Measurements from ENCODE around the gene CAVIN1.

DNA sequence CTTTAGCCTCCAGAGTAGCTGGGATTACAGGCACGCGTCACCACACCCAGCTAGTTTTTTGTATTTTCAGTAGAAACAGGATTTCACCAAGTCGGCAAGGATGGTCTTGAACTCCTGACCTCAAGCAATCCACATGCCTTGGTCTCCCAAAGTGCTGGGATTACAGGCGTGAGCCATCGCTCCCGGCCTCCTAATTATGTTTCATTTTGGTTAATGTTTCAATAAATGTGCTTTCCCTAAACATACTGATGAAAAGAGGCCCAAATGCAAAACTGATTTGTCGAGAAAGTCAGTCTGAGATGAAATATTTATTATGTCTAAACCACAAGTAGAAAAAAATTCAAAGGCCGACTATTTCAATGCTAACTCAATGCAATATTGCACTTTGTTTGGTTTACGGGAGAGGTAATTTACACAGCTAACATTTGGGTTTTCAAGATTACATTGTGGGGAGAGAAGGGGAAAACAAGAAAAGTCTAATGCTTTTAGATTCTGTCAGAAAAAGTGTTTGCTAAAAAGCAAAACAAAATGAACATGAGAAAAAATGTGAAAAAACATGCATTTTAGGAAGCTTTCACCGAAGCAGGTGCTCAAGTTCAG lies 44.6 kb downstream of the CAVIN1 start:
- TF ChIP-seq, protein P1, sequence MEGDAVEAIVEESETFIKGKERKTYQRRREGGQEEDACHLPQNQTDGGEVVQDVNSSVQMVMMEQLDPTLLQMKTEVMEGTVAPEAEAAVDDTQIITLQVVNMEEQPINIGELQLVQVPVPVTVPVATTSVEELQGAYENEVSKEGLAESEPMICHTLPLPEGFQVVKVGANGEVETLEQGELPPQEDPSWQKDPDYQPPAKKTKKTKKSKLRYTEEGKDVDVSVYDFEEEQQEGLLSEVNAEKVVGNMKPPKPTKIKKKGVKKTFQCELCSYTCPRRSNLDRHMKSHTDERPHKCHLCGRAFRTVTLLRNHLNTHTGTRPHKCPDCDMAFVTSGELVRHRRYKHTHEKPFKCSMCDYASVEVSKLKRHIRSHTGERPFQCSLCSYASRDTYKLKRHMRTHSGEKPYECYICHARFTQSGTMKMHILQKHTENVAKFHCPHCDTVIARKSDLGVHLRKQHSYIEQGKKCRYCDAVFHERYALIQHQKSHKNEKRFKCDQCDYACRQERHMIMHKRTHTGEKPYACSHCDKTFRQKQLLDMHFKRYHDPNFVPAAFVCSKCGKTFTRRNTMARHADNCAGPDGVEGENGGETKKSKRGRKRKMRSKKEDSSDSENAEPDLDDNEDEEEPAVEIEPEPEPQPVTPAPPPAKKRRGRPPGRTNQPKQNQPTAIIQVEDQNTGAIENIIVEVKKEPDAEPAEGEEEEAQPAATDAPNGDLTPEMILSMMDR (IDR thresholded peaks at IDR 0.05): no peak
- no peak for TF ChIP-seq EZH2phosphoT487 (IDR thresholded peaks at IDR 0.05)

Measured in neural progenitor cell (in vitro differentiated cells).